ENCODE measurements around the gene TAP2.
"Not testable (repeated sequence)": the region's sequence is repeated elsewhere in the genome, so short reads cannot be mapped to it uniquely, and the experiment has no call there.

The TAP2 gene

GRCh38 chr6:32836873-32837272 is 1.7 kb downstream of the TAP2 start:
- no peak for DNase-seq

- DNase-seq = no peak
These were observed 3.2 kb downstream of the TAP2 start for GRCh38 chr6:32835167-32835893.

- DNase-seq = no peak
These were observed 4.9 kb downstream of the TAP2 start for GRCh38 chr6:32833664-32834063.

GRCh38 chr6:32832535-32832934 is 6.0 kb downstream of the TAP2 start:
- no peak for DNase-seq

GRCh38 chr6:32830936-32831335 is 7.6 kb downstream of the TAP2 start:
- DNase-seq = no peak

GRCh38 chr6:32830017-32830416 is 8.5 kb downstream of the TAP2 start:
- no peak for DNase-seq

GRCh38 chr6:32829495-32829894 is 9.0 kb downstream of the TAP2 start:
- no peak for DNase-seq

- no peak for DNase-seq
These were observed 11.5 kb downstream of the TAP2 start for GRCh38 chr6:32827025-32827424.

- peak in 1 of 51 donors; percentile 7 for DNase-seq
These were observed 12.6 kb downstream of the TAP2 start for GRCh38 chr6:32825966-32826365.

GRCh38 chr6:32819729-32820128 is 18.8 kb downstream of the TAP2 start:
- peak in 1 of 51 donors; percentile 13 for DNase-seq

- no peak for DNase-seq
These were observed 19.7 kb downstream of the TAP2 start for GRCh38 chr6:32818867-32819266.

GRCh38 chr6:32816746-32817204 is 21.8 kb downstream of the TAP2 start, which contains the start of gene HLA-DOB:
Gene HLA-DOB, minus strand, starts transcription at chr6:32817002. Its CDS starts 51 bp downstream, at chr6:32816951.
- DNase-seq = peak in 1 of 51 donors; percentile 6

- DNase-seq = no peak
These were observed 22.5 kb downstream of the TAP2 start for GRCh38 chr6:32815996-32816395.

- DNase-seq = no peak
These were observed 23.4 kb downstream of the TAP2 start for GRCh38 chr6:32815115-32815514.

GRCh38 chr6:32814145-32814544 is 24.4 kb downstream of the TAP2 start:
- DNase-seq = no peak

- DNase-seq = no peak
These were observed 29.4 kb downstream of the TAP2 start for GRCh38 chr6:32809171-32809570.

- no peak for DNase-seq
These were observed 31.4 kb downstream of the TAP2 start for GRCh38 chr6:32807020-32807580.

GRCh38 chr6:32805404-32805803 is 33.1 kb downstream of the TAP2 start:
- not testable (repeated sequence) for DNase-seq

- no peak for DNase-seq
These were observed 35.1 kb downstream of the TAP2 start for GRCh38 chr6:32803416-32803815.

- DNase-seq = no peak
These were observed 38.8 kb downstream of the TAP2 start for GRCh38 chr6:32799740-32800139.

GRCh38 chr6:32799168-32799567 is 39.4 kb downstream of the TAP2 start:
- DNase-seq = no peak

- peak in 46 of 51 donors; percentile 6 to 90 (median 38) for DNase-seq
These were observed 41.4 kb downstream of the TAP2 start for GRCh38 chr6:32796848-32797776.

Measured in hypothalamus (tissue), 51 donors.